NB4 (cell line): ENCODE results near the gene SEMA4C.
A peak's percentile ranks its signal among the peaks of the same experiment; 100 is the strongest.

Source experiments
- DNase-seq: peaks from one replicate; pipeline ENCODE4 v3.0.0; 2010; ENCODE audit warnings: low read depth
- H3K4me3 ChIP-seq: one replicate; pipeline ENCODE4 v1.5.1; 2011; ENCODE audit warnings: mild to moderate bottlenecking, low read depth, low read length, moderate library complexity
- CTCF ChIP-seq: IDR thresholded peaks from one replicate; pipeline ENCODE4 v1.5.1; 2012; ENCODE audit warnings: low read depth, low read length
- MAX ChIP-seq: IDR thresholded peaks from 2 replicates; pipeline ENCODE4 v1.6.1; 2011; ENCODE audit warnings: low read depth, low read length
- MYC ChIP-seq: IDR thresholded peaks from 2 replicates; pipeline ENCODE4 v1.6.1; 2011; ENCODE audit warnings: low read depth, low read length
- POLR2A ChIP-seq: IDR thresholded peaks from 2 replicates; pipeline ENCODE4 v1.6.1; 2011; ENCODE audit warnings: mild to moderate bottlenecking; ENCODE audit not compliant: insufficient read length; ENCODE audit errors: extremely low read depth

SEMA4C gene, protein sequence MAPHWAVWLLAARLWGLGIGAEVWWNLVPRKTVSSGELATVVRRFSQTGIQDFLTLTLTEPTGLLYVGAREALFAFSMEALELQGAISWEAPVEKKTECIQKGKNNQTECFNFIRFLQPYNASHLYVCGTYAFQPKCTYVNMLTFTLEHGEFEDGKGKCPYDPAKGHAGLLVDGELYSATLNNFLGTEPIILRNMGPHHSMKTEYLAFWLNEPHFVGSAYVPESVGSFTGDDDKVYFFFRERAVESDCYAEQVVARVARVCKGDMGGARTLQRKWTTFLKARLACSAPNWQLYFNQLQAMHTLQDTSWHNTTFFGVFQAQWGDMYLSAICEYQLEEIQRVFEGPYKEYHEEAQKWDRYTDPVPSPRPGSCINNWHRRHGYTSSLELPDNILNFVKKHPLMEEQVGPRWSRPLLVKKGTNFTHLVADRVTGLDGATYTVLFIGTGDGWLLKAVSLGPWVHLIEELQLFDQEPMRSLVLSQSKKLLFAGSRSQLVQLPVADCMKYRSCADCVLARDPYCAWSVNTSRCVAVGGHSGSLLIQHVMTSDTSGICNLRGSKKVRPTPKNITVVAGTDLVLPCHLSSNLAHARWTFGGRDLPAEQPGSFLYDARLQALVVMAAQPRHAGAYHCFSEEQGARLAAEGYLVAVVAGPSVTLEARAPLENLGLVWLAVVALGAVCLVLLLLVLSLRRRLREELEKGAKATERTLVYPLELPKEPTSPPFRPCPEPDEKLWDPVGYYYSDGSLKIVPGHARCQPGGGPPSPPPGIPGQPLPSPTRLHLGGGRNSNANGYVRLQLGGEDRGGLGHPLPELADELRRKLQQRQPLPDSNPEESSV

GRCh38 chr2:96869822-96870625 lies at the start of gene SEMA4C:
TSS of gene SEMA4C (minus strand) at chr2:96870080. CDS start at chr2:96867886, 2,194 bp downstream.
- TF ChIP-seq CTCF = no peak
- TF ChIP-seq MYC = no peak
- TF ChIP-seq MAX = no peak
- no peak for TF ChIP-seq POLR2A
- DNase-seq = peak; percentile 56
- peak within 1 kb of the TSS; percentile 73 for H3K4me3 ChIP-seq

GRCh38 chr2:96918754-96919550 lies 49.1 kb upstream of the SEMA4C start:
- no peak overlapping the region for H3K4me3 ChIP-seq
- DNase-seq = no peak
- no peak for TF ChIP-seq MYC
- TF ChIP-seq MAX = no peak
- no peak for TF ChIP-seq CTCF
- no peak for TF ChIP-seq POLR2A

DNA sequence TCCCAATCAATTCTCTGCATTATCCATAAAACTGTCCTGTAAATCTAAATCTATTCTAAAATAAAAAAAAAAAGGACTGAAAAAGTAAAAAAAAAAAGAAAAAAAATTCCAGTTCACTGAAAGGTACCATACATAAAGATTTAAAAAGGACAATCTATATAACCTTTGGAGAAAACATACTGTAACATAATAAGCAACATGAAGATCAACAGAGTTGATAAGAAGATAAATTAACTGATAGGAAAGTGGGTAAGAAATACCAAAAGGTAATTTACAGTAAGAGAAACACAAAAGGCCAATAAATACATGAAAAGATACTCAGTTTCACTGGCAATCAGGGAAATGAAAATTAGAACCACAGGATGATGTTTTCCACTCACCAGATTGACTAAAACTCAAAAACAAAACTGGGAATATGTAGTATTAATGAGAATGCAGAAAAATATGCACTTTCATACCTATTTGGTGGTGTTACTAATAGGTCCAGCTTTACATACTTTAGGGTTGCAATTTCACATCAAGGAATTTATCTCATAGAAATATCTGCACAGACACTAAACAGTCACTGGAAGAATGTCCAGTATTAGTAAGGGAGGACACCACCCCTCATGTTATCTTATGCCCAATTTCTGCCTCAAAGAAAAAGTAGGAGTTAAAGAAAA lies 48.3 kb upstream of the SEMA4C start:
- TF ChIP-seq MAX (no peak), CTCF (no peak), MYC (no peak), POLR2A (no peak)
- H3K4me3 ChIP-seq = no peak overlapping the region
- DNase-seq = no peak

- TF ChIP-seq MAX (no peak), CTCF (no peak), MYC (no peak), POLR2A (no peak)
- no peak overlapping the region for H3K4me3 ChIP-seq
- no peak for DNase-seq
Observed at GRCh38 chr2:96916646-96917543, 47.0 kb upstream of the SEMA4C start.
